CD8-positive, alpha-beta memory T cell (primary cell): ENCODE measurements around the gene CDH22. TPM values are rescaled to one million over a fixed set of nuclear protein-coding genes. Genes with fewer than 3 reads are reported as not detected.

ENCODE experiments used
- CTCF ChIA-PET: fragments of 350-600 bp; sonication (Branson Sonifier 250); formaldehyde crosslinking; loops from one replicate; lab custom pipeline; 2021; ENCODE audit warnings: antibody characterized with exemption; lab: Charles Lee
- POLR2A ChIA-PET: fragments of 350-600 bp; sonication (Branson Sonifier 250); formaldehyde crosslinking; loops from one replicate; lab custom pipeline; 2021; ENCODE audit warnings: antibody characterized with exemption; lab: Charles Lee
- DNase-seq, 5 donors: peaks; one replicate each; pipeline versions ENCODE4 v3.0.0 to v3.0.0-alpha.2; 2020 to 2022; ENCODE audit warnings: mixed read lengths in 1 of 5
- H3K27ac ChIP-seq: one replicate; pipeline ENCODE4 v1.7.0; 2013; ENCODE audit warnings: low read depth, mild to moderate bottlenecking, low read length, moderate library complexity
- H3K27me3 ChIP-seq: 2 replicates; pipeline ENCODE4 v1.7.0; 2013; ENCODE audit warnings: low read length, mild to moderate bottlenecking; ENCODE audit not compliant: insufficient read depth, poor library complexity, severe bottlenecking
- H3K36me3 ChIP-seq: 2 replicates; pipeline ENCODE4 v1.7.0; 2013; ENCODE audit warnings: mild to moderate bottlenecking, low read length, moderate library complexity; ENCODE audit not compliant: insufficient read depth
- H3K4me1 ChIP-seq: 2 replicates; pipeline ENCODE4 v1.7.0; 2013; ENCODE audit warnings: mild to moderate bottlenecking, low read length, moderate library complexity; ENCODE audit not compliant: insufficient read depth
- H3K4me3 ChIP-seq: 2 replicates; pipeline ENCODE4 v1.7.0; 2013; ENCODE audit warnings: mild to moderate bottlenecking, low read length
- H3K9me3 ChIP-seq: 2 replicates; pipeline ENCODE4 v1.7.0; 2013; ENCODE audit warnings: mild to moderate bottlenecking, low read length
- H3K27ac Mint-ChIP-seq, 8 donors: one replicate each; pipeline ENCODE4 v1.8.0; 2020 to 2021; ENCODE audit warnings: mixed read lengths in 8 of 8, mild to moderate bottlenecking in 6 of 8, inconsistent platforms in 3 of 8, moderate library complexity in 3 of 8
- H3K27me3 Mint-ChIP-seq, 2 donors: one replicate each; pipeline ENCODE4 v1.8.0; 2020 to 2021; ENCODE audit warnings: mixed read lengths in 2 of 2, mild to moderate bottlenecking in 1 of 2, moderate library complexity in 1 of 2
- H3K36me3 Mint-ChIP-seq, 3 donors: one replicate each; pipeline ENCODE4 v1.8.0; 2020 to 2021; ENCODE audit warnings: mixed read lengths in 3 of 3, inconsistent platforms in 1 of 3, mild to moderate bottlenecking in 1 of 3
- H3K4me1 Mint-ChIP-seq, 3 donors: one replicate each; pipeline ENCODE4 v1.8.0; 2020 to 2021; ENCODE audit warnings: mixed read lengths in 3 of 3, inconsistent platforms in 1 of 3, mild to moderate bottlenecking in 1 of 3
- H3K4me3 Mint-ChIP-seq, 7 donors: one replicate each; pipeline ENCODE4 v1.8.0; 2020 to 2021; ENCODE audit warnings: mixed read lengths in 7 of 7, mild to moderate bottlenecking in 6 of 7, moderate library complexity in 4 of 7, inconsistent platforms in 2 of 7
- H3K9me3 Mint-ChIP-seq, 5 donors: one replicate each; pipeline ENCODE4 v1.8.0; 2020 to 2022; ENCODE audit warnings: mixed read lengths in 5 of 5, mild to moderate bottlenecking in 3 of 5, moderate library complexity in 2 of 5, inconsistent platforms in 1 of 5
- polyA plus RNA-seq: library from polyadenylated mRNA; unstranded; fragments of 300-500 nt; fragmentation: Illumina TruSeq; gene quantifications from one replicate; pipeline ENCODE4 v1.2.3, GENCODE V29; 2021
- total RNA-seq, 2 experiments: library from RNA; stranded (reverse); gene quantifications; one replicate each; pipeline ENCODE4 v1.2.3, GENCODE V29; 2021

The CDH22 gene
- total and polyA plus RNA-seq, 3 experiments from 2014 or later, result not detected

DNA sequence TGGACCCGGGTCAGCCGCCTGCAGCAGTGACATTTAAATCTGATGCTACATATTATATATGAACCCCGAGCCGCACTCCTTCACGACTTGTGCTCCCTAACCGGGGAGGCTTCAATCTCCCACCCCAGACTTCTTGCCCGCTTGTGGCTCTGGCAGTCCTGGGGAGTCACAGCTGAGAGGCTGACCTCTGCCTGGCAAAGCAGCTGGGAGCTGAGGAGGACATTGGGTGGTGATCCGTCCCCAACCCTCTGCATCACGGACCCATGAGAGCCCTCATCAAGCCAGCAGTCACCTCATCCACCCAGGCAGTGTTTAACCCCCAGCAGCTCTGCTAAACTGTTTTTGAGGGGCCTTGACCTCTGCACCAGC lies 33.7 kb upstream of the CDH22 start:
- CTCF ChIA-PET, result interaction anchor here (1.1 kb wide), 1 partner anchor 81 kb away, joined by 4 read pairs; no protein-coding TSS in a partner anchor
- Histone ChIP-seq H3K4me3 (no peak overlapping the region), H3K27me3 (peaks cover 20% of the 10 kb centered on the region), H3K36me3 (no peaks in the 10 kb centered on the region), H3K27ac (no peak overlapping the region), H3K9me3 (no peaks in the 10 kb centered on the region), H3K4me1 (peaks cover 23% of the 10 kb centered on the region)
- Mint-ChIP-seq H3K36me3 (peaks cover 0 to 8% (median 0%) of the 10 kb centered on the region in 3 donors), H3K9me3 (no peaks in the 10 kb centered on the region), H3K27me3 (peaks cover 8 to 26% of the 10 kb centered on the region in 2 donors), H3K4me1 (peaks cover 18 to 35% (median 21%) of the 10 kb centered on the region in 3 donors), H3K4me3 (no peak overlapping the region), H3K27ac (no peak overlapping the region)
- no peak for DNase-seq
- POLR2A ChIA-PET, result interaction anchor here (1.1 kb wide), 1 partner anchor 22 kb away, joined by 3 read pairs; no protein-coding TSS in a partner anchor

DNA sequence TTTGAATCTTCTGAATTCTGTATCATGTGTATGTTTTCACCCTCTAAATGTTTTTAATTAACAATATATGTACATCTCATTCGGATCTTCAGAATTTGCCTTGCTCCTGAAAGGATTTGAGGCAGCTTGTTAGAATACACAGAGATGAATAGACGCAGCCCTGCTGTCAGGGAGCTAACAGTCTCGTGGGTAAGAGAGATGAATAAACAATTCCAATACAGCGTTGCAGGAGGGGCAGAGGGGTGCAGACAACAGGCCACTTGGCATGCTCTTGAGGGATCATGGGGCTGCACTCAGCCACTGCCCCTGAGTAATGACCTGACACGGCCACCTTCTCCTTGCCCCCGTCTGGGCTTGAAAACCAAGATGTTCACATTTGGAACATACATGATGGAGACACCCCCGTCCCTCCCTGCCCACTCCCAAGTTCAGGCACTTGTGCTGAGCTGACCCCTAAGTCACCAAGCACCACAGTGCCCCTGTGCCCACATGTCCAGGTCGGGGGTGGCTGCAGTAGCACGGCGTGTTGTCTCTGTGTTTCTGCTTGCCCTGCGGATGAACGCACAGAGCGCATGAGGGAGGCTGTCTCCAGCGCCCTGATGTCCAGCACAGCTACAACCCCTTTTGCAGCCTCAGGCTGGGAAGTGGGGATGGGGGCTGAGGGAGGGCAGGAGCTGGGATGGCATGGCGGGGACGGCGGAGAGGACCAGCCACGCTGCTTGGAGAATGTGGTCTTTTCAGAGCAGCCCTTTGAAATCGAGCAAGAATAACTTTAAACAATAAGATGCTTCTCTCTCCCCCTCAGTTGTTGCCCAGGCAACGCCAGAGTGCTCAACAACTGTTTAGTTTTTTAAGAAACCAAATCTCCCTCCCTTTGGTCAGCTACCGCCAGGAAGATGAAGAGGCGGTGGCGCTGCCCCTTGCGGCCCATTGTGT lies 33.0 kb upstream of the CDH22 start:
- Mint-ChIP-seq H3K27ac (peak overlapping the region in 1 of 8 donors; percentile 44), H3K27me3 (peaks cover 8 to 31% of the 10 kb centered on the region in 2 donors), H3K9me3 (no peaks in the 10 kb centered on the region), H3K4me1 (peaks cover 18 to 35% (median 19%) of the 10 kb centered on the region in 3 donors), H3K4me3 (no peak overlapping the region), H3K36me3 (peaks cover 0 to 5% (median 0%) of the 10 kb centered on the region in 3 donors)
- H3K27me3 ChIP-seq, result peaks cover 26% of the 10 kb centered on the region
- no peaks in the 10 kb centered on the region for H3K9me3 ChIP-seq
- H3K36me3 ChIP-seq, result no peaks in the 10 kb centered on the region
- no peak overlapping the region for H3K4me3 ChIP-seq
- peaks cover 23% of the 10 kb centered on the region for H3K4me1 ChIP-seq
- CTCF ChIA-PET, result no interaction called here
- no peak overlapping the region for H3K27ac ChIP-seq
- DNase-seq, result no peak
- POLR2A ChIA-PET, result no interaction called here

GRCh38 chr20:46339037-46339436 lies 30.7 kb upstream of the CDH22 start:
- H3K36me3 Mint-ChIP-seq, result no peaks in the 10 kb centered on the region
- Histone ChIP-seq H3K9me3 (no peaks in the 10 kb centered on the region), H3K36me3 (no peaks in the 10 kb centered on the region), H3K4me1 (peaks cover 22% of the 10 kb centered on the region), H3K27me3 (peaks cover 32% of the 10 kb centered on the region), H3K27ac (no peak overlapping the region), H3K4me3 (no peak overlapping the region)
- no peak overlapping the region for H3K4me3 Mint-ChIP-seq
- peak overlapping the region in 1 of 8 donors; percentile 53 for H3K27ac Mint-ChIP-seq
- H3K4me1 Mint-ChIP-seq, result peaks cover 10 to 22% (median 12%) of the 10 kb centered on the region in 3 donors
- POLR2A ChIA-PET, result interaction anchor here (0.6 kb wide), 1 partner anchor 14 kb away, joined by 3 read pairs; no protein-coding TSS in a partner anchor
- H3K27me3 Mint-ChIP-seq, result peaks cover 10 to 51% of the 10 kb centered on the region in 2 donors
- DNase-seq, result no peak
- CTCF ChIA-PET, result no interaction called here
- no peaks in the 10 kb centered on the region for H3K9me3 Mint-ChIP-seq

GRCh38 chr20:46336735-46337134 lies 28.4 kb upstream of the CDH22 start:
- Mint-ChIP-seq H3K4me3 (no peak overlapping the region), H3K27me3 (peaks cover 17 to 70% of the 10 kb centered on the region in 2 donors), H3K4me1 (peaks cover 0 to under 1% (median 0%) of the 10 kb centered on the region in 3 donors), H3K9me3 (no peaks in the 10 kb centered on the region), H3K36me3 (no peaks in the 10 kb centered on the region), H3K27ac (no peak overlapping the region)
- no peak overlapping the region for H3K4me3 ChIP-seq
- no peaks in the 10 kb centered on the region for H3K36me3 ChIP-seq
- DNase-seq, result no peak
- CTCF ChIA-PET, result no interaction called here
- H3K9me3 ChIP-seq, result no peaks in the 10 kb centered on the region
- H3K27ac ChIP-seq, result no peak overlapping the region
- POLR2A ChIA-PET, result no interaction called here
- H3K4me1 ChIP-seq, result no peaks in the 10 kb centered on the region
- H3K27me3 ChIP-seq, result peaks cover 29% of the 10 kb centered on the region

DNA sequence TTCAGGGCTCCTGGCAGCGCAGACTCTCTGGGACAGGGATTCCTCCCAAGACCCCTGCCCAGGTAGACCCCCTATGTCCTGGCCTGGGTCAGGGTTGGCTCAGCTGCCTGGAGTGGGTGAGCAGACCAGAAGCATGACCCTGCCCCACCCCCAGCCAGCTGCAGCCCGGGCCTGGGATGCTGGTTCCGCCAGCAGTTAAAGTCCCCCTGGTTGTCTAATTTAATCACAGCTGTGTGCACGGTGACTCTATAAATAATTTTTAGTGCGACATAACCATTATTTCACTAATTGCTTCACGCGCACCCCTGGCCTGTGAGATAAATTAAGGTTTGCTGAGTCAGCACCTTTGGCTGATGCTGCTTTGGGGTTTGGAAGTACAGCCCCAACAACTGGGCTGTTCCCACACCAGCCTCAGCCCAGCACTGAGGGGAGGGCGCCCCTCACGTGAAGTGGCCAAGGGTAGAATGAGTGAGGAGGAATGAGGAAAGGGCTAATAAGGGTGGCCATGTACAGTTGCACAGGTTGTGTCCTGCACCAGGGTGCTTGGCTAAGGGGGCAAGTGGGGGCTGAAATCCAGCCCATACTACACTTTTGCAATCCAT lies 26.1 kb upstream of the CDH22 start:
- no peaks in the 10 kb centered on the region for H3K36me3 ChIP-seq
- no peaks in the 10 kb centered on the region for H3K4me1 ChIP-seq
- H3K4me3 Mint-ChIP-seq, result no peak overlapping the region
- no peak overlapping the region for H3K4me3 ChIP-seq
- ChIA-PET CTCF (interaction anchor here (1.2 kb wide), 1 partner anchor 12 kb away, joined by 3 read pairs; no protein-coding TSS in a partner anchor), POLR2A (interaction anchor here (0.7 kb wide), 1 partner anchor 9 kb away, joined by 3 read pairs; no protein-coding TSS in a partner anchor)
- DNase-seq, result no peak
- no peak overlapping the region for H3K27ac Mint-ChIP-seq
- H3K4me1 Mint-ChIP-seq, result no peaks in the 10 kb centered on the region
- no peaks in the 10 kb centered on the region for H3K9me3 Mint-ChIP-seq
- H3K27me3 Mint-ChIP-seq, result peaks cover 16 to 81% of the 10 kb centered on the region in 2 donors
- peaks cover 29% of the 10 kb centered on the region for H3K27me3 ChIP-seq
- no peak overlapping the region for H3K27ac ChIP-seq
- H3K36me3 Mint-ChIP-seq, result no peaks in the 10 kb centered on the region
- H3K9me3 ChIP-seq, result no peaks in the 10 kb centered on the region

DNA sequence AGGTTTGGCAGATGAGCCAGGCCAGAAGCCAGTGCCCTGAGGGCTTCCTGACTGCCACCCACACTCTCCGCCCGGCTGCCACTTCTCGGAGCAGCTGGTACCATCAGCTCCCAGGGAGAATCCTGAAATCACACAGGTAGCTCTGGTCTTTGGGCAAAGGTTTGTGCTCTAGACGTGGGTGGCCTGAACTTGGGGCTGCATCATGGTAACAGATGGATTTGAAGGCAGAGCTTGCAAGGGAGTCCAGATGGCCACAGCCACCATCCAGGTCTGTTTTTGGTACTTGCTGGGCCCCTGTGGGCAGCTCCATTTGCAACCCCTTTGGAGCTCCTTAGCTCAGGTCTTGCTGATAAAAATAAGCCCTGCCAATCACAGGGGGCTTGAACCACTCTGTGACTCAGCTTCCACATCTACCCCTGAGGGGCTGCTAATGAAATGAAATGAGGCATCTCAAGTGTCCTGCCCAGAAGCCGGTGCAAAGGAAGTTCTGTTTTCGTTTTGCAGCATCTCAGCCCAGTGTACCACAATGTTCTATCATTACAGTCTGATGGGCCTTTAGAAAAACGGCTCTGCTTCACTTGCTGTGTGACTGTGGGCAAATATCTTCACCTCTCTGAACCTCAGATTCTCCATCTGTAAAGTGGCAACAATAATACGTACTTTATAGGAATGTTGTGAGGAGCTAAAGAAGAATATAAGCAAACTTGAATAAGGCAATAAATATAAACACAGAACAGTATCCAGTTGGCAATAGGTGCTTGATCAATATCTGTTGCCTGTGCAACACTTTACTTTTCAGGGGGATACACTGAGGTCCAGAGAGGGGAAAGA lies 25.1 kb upstream of the CDH22 start:
- no peaks in the 10 kb centered on the region for H3K36me3 Mint-ChIP-seq
- Histone ChIP-seq H3K4me1 (no peaks in the 10 kb centered on the region), H3K9me3 (no peaks in the 10 kb centered on the region), H3K36me3 (no peaks in the 10 kb centered on the region), H3K27me3 (peaks cover 26% of the 10 kb centered on the region), H3K4me3 (no peak overlapping the region), H3K27ac (no peak overlapping the region)
- ChIA-PET POLR2A (interaction anchor here (0.7 kb wide), 1 partner anchor 10 kb away, joined by 3 read pairs; no protein-coding TSS in a partner anchor), CTCF (interaction anchor here (1.2 kb wide), 1 partner anchor 11 kb away, joined by 3 read pairs; no protein-coding TSS in a partner anchor)
- no peaks in the 10 kb centered on the region for H3K4me1 Mint-ChIP-seq
- no peak for DNase-seq
- peaks cover 18 to 78% of the 10 kb centered on the region in 2 donors for H3K27me3 Mint-ChIP-seq
- no peak overlapping the region for H3K4me3 Mint-ChIP-seq
- no peak overlapping the region for H3K27ac Mint-ChIP-seq
- no peaks in the 10 kb centered on the region for H3K9me3 Mint-ChIP-seq

- Mint-ChIP-seq H3K4me3 (no peak overlapping the region), H3K9me3 (no peaks in the 10 kb centered on the region), H3K27me3 (peaks cover 18 to 70% of the 10 kb centered on the region in 2 donors), H3K36me3 (no peaks in the 10 kb centered on the region), H3K4me1 (no peaks in the 10 kb centered on the region), H3K27ac (peak overlapping the region in 1 of 8 donors; percentile 29)
- H3K4me1 ChIP-seq, result no peaks in the 10 kb centered on the region
- H3K27me3 ChIP-seq, result peaks cover 19% of the 10 kb centered on the region
- no peak overlapping the region for H3K4me3 ChIP-seq
- ChIA-PET POLR2A (no interaction called here), CTCF (no interaction called here)
- DNase-seq, result no peak
- no peaks in the 10 kb centered on the region for H3K36me3 ChIP-seq
- H3K27ac ChIP-seq, result no peak overlapping the region
- H3K9me3 ChIP-seq, result no peaks in the 10 kb centered on the region
Measured at GRCh38 chr20:46332373-46333160, 24.3 kb upstream of the CDH22 start.
